Loucy (cell line): ENCODE measurements around the gene WIZ.

ENCODE experiments used
- H2AFZ ChIP-seq: fragments of 200-600 bp; sonication (generic); 2 replicates; pipeline ENCODE4 v1.6.0; 2016; ENCODE audit warnings: antibody characterized with exemption, mild to moderate bottlenecking, low read length, moderate library complexity
- H3F3A ChIP-seq: fragments of 200-600 bp; 2 replicates; pipeline ENCODE4 v1.6.0; 2016; ENCODE audit warnings: antibody characterized with exemption, low read depth, mild to moderate bottlenecking
- H3K27me3 ChIP-seq: fragments of 200-600 bp; sonication (generic); 2 replicates; pipeline ENCODE4 v1.6.1; 2014; ENCODE audit warnings: low read length, mild to moderate bottlenecking; ENCODE audit not compliant: insufficient read depth, poor library complexity, severe bottlenecking
- H3K36me3 ChIP-seq: fragments of 200-600 bp; sonication (generic); 2 replicates; pipeline ENCODE4 v1.6.1; 2016; ENCODE audit warnings: low read length; ENCODE audit not compliant: insufficient read depth
- H3K4me1 ChIP-seq: fragments of 200-600 bp; sonication (generic); 2 replicates; pipeline ENCODE4 v1.5.1; 2014; ENCODE audit warnings: low read length, mild to moderate bottlenecking; ENCODE audit not compliant: insufficient read depth, poor library complexity, severe bottlenecking
- H3K4me2 ChIP-seq: fragments of 200-600 bp; sonication (generic); 2 replicates; pipeline ENCODE4 v1.6.0; 2014; ENCODE audit warnings: antibody characterized with exemption, low read length, low read depth, mild to moderate bottlenecking; ENCODE audit not compliant: poor library complexity, severe bottlenecking
- H3K4me3 ChIP-seq: fragments of 200-600 bp; sonication (generic); 2 replicates; pipeline ENCODE4 v1.5.1; 2014; ENCODE audit warnings: low read length, mild to moderate bottlenecking, mixed read lengths; ENCODE audit not compliant: poor library complexity, severe bottlenecking
- H3K79me2 ChIP-seq: fragments of 200-600 bp; sonication (generic); 2 replicates; pipeline ENCODE4 v1.6.1; 2014; ENCODE audit warnings: low read length; ENCODE audit not compliant: insufficient read depth
- H3K9ac ChIP-seq: fragments of 200-600 bp; sonication (generic); 2 replicates; pipeline ENCODE4 v1.6.0; 2014; ENCODE audit warnings: mild to moderate bottlenecking, low read depth, low read length, moderate library complexity; ENCODE audit not compliant: poor library complexity, severe bottlenecking
- H3K9me2 ChIP-seq: fragments of 200-600 bp; sonication (generic); replicated peaks from 2 replicates; pipeline ENCODE4 v1.6.1; 2016; ENCODE audit warnings: low read depth, low read length, mixed read lengths
- H3K9me3 ChIP-seq: fragments of 200-600 bp; sonication (generic); 2 replicates; pipeline ENCODE4 v1.6.1; 2014; ENCODE audit warnings: mild to moderate bottlenecking, antibody characterized with exemption, low read length, low read depth; ENCODE audit not compliant: insufficient read depth
- H4K20me1 ChIP-seq: fragments of 200-600 bp; sonication (generic); 2 replicates; pipeline ENCODE4 v1.6.0; 2014; ENCODE audit warnings: antibody characterized with exemption, low read length, mild to moderate bottlenecking; ENCODE audit not compliant: insufficient read depth, poor library complexity, severe bottlenecking
- EZH2phosphoT487 ChIP-seq: fragments of 200-600 bp; IDR thresholded peaks from 2 replicates; pipeline ENCODE4 v1.6.1; 2018; ENCODE audit warnings: antibody characterized with exemption, mild to moderate bottlenecking, moderate library complexity, borderline replicate concordance
- TF ChIP-seq, protein P1 (sequence below): fragments of 200-600 bp; sonication (generic); conservative IDR thresholded peaks from 2 replicates; pipeline ENCODE4 v1.5.1; 2014; ENCODE audit warnings: mild to moderate bottlenecking, antibody characterized with exemption, low read length

WIZ gene

GRCh38 chr19:15401397-15401710, 48.4 kb downstream of the WIZ start:
- Histone ChIP-seq H3K4me2 (no peak overlapping the region), H3F3A (no peaks in the 10 kb centered on the region), H3K79me2 (peaks cover 60% of the 10 kb centered on the region), H4K20me1 (peaks cover 48% of the 10 kb centered on the region), H2AFZ (no peak overlapping the region), H3K27me3 (no peaks in the 10 kb centered on the region), H3K9me3 (no peaks in the 10 kb centered on the region), H3K9me2 (no peaks in the 10 kb centered on the region), H3K4me3 (no peak overlapping the region), H3K36me3 (peaks cover 92% of the 10 kb centered on the region), H3K9ac (no peak overlapping the region), H3K4me1 (no peaks in the 10 kb centered on the region)
- no peak for TF ChIP-seq EZH2phosphoT487
- TF ChIP-seq, protein P1, sequence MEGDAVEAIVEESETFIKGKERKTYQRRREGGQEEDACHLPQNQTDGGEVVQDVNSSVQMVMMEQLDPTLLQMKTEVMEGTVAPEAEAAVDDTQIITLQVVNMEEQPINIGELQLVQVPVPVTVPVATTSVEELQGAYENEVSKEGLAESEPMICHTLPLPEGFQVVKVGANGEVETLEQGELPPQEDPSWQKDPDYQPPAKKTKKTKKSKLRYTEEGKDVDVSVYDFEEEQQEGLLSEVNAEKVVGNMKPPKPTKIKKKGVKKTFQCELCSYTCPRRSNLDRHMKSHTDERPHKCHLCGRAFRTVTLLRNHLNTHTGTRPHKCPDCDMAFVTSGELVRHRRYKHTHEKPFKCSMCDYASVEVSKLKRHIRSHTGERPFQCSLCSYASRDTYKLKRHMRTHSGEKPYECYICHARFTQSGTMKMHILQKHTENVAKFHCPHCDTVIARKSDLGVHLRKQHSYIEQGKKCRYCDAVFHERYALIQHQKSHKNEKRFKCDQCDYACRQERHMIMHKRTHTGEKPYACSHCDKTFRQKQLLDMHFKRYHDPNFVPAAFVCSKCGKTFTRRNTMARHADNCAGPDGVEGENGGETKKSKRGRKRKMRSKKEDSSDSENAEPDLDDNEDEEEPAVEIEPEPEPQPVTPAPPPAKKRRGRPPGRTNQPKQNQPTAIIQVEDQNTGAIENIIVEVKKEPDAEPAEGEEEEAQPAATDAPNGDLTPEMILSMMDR = no peak

GRCh38 chr19:15400521-15401396, 49.0 kb downstream of the WIZ start:
- TF ChIP-seq, protein P1 = no peak
- no peak for TF ChIP-seq EZH2phosphoT487
- Histone ChIP-seq H3F3A (no peaks in the 10 kb centered on the region), H3K4me2 (no peak overlapping the region), H3K4me1 (no peaks in the 10 kb centered on the region), H3K4me3 (no peak overlapping the region), H3K9me3 (no peaks in the 10 kb centered on the region), H3K79me2 (peaks cover 55% of the 10 kb centered on the region), H3K27me3 (no peaks in the 10 kb centered on the region), H3K9me2 (no peaks in the 10 kb centered on the region), H4K20me1 (peaks cover 45% of the 10 kb centered on the region), H2AFZ (no peak overlapping the region), H3K9ac (no peak overlapping the region), H3K36me3 (peaks cover 94% of the 10 kb centered on the region)

GRCh38 chr19:15399635-15400034, 50.1 kb downstream of the WIZ start:
- Histone ChIP-seq H3K9ac (no peak overlapping the region), H3K9me2 (no peaks in the 10 kb centered on the region), H4K20me1 (peaks cover 41% of the 10 kb centered on the region), H2AFZ (no peak overlapping the region), H3K27me3 (no peaks in the 10 kb centered on the region), H3K9me3 (no peaks in the 10 kb centered on the region), H3K4me1 (no peaks in the 10 kb centered on the region), H3K79me2 (peaks cover 44% of the 10 kb centered on the region), H3K36me3 (peaks cover 97% of the 10 kb centered on the region), H3F3A (no peaks in the 10 kb centered on the region), H3K4me3 (no peak overlapping the region), H3K4me2 (no peak overlapping the region)
- no peak for TF ChIP-seq EZH2phosphoT487
- TF ChIP-seq, protein P1 = no peak
